ENCODE data around the gene NALCN.

DNA sequence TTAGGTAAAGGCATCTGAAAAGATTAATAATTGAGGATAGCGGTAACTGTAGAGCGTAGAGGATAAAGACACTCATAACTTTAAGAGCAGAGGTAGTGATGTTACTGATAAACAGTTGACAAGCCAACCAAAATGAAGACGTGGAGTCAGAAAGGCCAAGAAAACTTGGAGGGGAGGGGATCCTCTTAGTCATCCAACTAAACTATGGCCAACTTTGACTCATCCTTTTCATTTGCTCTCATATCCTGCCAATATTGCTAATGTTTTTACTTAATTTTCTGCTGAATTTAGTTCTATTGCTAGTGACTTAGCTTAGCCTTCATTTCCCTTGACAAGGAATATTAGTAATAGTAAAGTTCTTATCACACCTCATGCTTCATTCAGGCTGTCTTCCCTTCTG, 49.6 kb upstream of the NALCN start:
- TF ChIP-seq, protein P1, sequence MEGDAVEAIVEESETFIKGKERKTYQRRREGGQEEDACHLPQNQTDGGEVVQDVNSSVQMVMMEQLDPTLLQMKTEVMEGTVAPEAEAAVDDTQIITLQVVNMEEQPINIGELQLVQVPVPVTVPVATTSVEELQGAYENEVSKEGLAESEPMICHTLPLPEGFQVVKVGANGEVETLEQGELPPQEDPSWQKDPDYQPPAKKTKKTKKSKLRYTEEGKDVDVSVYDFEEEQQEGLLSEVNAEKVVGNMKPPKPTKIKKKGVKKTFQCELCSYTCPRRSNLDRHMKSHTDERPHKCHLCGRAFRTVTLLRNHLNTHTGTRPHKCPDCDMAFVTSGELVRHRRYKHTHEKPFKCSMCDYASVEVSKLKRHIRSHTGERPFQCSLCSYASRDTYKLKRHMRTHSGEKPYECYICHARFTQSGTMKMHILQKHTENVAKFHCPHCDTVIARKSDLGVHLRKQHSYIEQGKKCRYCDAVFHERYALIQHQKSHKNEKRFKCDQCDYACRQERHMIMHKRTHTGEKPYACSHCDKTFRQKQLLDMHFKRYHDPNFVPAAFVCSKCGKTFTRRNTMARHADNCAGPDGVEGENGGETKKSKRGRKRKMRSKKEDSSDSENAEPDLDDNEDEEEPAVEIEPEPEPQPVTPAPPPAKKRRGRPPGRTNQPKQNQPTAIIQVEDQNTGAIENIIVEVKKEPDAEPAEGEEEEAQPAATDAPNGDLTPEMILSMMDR (IDR thresholded peaks at IDR 0.05): no peak
- TF ChIP-seq POLR2A (IDR thresholded peaks at IDR 0.05) (no peak), POLR2AphosphoS5 (IDR thresholded peaks at IDR 0.05) (no peak)
